ENCODE results near the gene CRTAP. TPM values are rescaled to one million over a fixed set of nuclear protein-coding genes. Genes with fewer than 3 reads are reported as not detected.
A peak's percentile ranks its signal among the peaks of the same experiment; 100 is the strongest.

The CRTAP gene
- total and polyA plus RNA-seq, 2 of the 13 experiments (the other 11 are each of a cell fraction or from before 2014, with no cell fraction given), result 54.2 to 119 TPM

DNA sequence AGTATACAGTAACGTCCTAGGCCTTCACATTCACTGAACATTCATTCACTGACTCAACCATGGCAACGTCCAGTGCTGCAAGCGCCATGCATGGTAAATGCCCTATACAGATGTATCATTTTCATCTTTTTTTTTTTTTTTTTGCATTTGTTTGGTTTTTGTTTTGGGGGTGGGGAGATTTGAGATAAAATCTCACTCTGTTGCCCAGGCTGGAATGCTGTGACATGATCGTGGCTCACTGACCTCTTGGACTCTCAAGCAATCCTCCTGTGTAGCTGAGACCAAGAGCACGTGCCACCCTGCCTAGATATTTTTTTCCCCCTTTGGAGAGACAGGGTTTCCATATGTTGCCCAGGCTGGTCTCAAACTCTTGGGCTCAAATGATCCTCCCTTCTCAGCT lies 67.4 kb downstream of the CRTAP start (continued):
- no peak for TF ChIP-seq CREBL2 (CRISPR knock-in tag; IDR thresholded peaks at IDR 0.05; ENCODE audit: borderline replicate concordance)
- TF ChIP-seq MXI1 (IDR thresholded peaks at IDR 0.05; ENCODE audit: borderline replicate concordance, low read depth, low read length), result 0 out of 3 replicates have a peak, but pooled peaks have one; percentile 26
- no peak for TF ChIP-seq CENPBD1 (CRISPR knock-in tag; IDR thresholded peaks at IDR 0.05; ENCODE audit: borderline replicate concordance, low read depth)
- TF ChIP-seq KAT7 (CRISPR knock-in tag; IDR thresholded peaks at IDR 0.05; ENCODE audit: borderline replicate concordance), result no peak
- peak; percentile 50 for TF ChIP-seq SAP130 (CRISPR knock-in tag; IDR thresholded peaks at IDR 0.05; ENCODE audit: low read depth)
- 0 out of 2 replicates have a peak, but pooled peaks have one; percentile 17 for TF ChIP-seq TRIM24 (CRISPR knock-in tag; IDR thresholded peaks at IDR 0.05)
- peak; percentile 23; the same call in 1 of the 2 replicates for TF ChIP-seq FOXA3 (CRISPR knock-in tag; IDR thresholded peaks at IDR 0.05)
- TF ChIP-seq ZNF574 (CRISPR knock-in tag; IDR thresholded peaks at IDR 0.05), result peak; percentile 53
- TF ChIP-seq, protein P1, sequence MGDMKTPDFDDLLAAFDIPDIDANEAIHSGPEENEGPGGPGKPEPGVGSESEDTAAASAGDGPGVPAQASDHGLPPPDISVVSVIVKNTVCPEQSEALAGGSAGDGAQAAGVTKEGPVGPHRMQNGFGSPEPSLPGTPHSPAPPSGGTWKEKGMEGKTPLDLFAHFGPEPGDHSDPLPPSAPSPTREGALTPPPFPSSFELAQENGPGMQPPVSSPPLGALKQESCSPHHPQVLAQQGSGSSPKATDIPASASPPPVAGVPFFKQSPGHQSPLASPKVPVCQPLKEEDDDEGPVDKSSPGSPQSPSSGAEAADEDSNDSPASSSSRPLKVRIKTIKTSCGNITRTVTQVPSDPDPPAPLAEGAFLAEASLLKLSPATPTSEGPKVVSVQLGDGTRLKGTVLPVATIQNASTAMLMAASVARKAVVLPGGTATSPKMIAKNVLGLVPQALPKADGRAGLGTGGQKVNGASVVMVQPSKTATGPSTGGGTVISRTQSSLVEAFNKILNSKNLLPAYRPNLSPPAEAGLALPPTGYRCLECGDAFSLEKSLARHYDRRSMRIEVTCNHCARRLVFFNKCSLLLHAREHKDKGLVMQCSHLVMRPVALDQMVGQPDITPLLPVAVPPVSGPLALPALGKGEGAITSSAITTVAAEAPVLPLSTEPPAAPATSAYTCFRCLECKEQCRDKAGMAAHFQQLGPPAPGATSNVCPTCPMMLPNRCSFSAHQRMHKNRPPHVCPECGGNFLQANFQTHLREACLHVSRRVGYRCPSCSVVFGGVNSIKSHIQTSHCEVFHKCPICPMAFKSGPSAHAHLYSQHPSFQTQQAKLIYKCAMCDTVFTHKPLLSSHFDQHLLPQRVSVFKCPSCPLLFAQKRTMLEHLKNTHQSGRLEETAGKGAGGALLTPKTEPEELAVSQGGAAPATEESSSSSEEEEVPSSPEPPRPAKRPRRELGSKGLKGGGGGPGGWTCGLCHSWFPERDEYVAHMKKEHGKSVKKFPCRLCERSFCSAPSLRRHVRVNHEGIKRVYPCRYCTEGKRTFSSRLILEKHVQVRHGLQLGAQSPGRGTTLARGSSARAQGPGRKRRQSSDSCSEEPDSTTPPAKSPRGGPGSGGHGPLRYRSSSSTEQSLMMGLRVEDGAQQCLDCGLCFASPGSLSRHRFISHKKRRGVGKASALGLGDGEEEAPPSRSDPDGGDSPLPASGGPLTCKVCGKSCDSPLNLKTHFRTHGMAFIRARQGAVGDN (CRISPR knock-in tag; IDR thresholded peaks at IDR 0.05), result no peak
- no peak for TF ChIP-seq ZNF572 (CRISPR knock-in tag; IDR thresholded peaks at IDR 0.05)
- TF ChIP-seq ZC3H4 (CRISPR knock-in tag; IDR thresholded peaks at IDR 0.05; ENCODE audit: borderline replicate concordance), result no peak
- TF ChIP-seq ZSCAN20 (CRISPR knock-in tag; IDR thresholded peaks at IDR 0.05; ENCODE audit: borderline replicate concordance), result no peak
- TF ChIP-seq ZNF318 (CRISPR knock-in tag; IDR thresholded peaks at IDR 0.05), result no peak

Measured in HepG2 (cell line).